CD4-positive, alpha-beta T cell treated with Interleukin-4 for 1 hour (primary cell): Measurements from ENCODE around the gene CYB5A.
"Not testable (repeated sequence)": the region's sequence is repeated elsewhere in the genome, so short reads cannot be mapped to it uniquely, and the experiment has no call there.

Experiments used
- DNase-seq, 2 donors: peaks; one replicate each; pipeline ENCODE4 v3.0.0-alpha.2; 2020 to 2022

The CYB5A gene

GRCh38 chr18:74291771-74292540 lies at the start of gene CYB5A:
CYB5A (minus strand) TSS chr18:74291963; CDS start chr18:74291875, 88 bp downstream.
- DNase-seq, result peak; percentile 98 to 99

DNA sequence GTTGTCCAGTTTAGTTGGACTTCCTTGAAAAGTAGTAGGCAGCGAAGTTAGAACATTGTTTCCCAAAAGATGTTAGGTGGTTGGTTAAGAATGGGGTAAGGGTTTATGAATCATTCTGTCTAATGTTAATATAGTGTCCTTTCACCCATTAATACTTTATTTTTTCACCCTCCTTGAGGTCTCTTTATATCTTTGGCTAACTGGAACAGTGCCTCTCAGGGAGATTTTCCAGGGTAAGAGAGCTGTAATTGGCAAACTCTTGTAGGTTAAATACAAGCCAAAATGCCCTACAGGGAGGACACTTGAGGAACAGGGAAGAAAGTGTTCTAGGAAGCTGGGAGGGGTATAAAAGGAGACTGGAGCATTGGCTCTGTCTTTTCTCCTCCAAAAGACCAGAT lies 46.1 kb upstream of the CYB5A start:
- no peak for DNase-seq

DNA sequence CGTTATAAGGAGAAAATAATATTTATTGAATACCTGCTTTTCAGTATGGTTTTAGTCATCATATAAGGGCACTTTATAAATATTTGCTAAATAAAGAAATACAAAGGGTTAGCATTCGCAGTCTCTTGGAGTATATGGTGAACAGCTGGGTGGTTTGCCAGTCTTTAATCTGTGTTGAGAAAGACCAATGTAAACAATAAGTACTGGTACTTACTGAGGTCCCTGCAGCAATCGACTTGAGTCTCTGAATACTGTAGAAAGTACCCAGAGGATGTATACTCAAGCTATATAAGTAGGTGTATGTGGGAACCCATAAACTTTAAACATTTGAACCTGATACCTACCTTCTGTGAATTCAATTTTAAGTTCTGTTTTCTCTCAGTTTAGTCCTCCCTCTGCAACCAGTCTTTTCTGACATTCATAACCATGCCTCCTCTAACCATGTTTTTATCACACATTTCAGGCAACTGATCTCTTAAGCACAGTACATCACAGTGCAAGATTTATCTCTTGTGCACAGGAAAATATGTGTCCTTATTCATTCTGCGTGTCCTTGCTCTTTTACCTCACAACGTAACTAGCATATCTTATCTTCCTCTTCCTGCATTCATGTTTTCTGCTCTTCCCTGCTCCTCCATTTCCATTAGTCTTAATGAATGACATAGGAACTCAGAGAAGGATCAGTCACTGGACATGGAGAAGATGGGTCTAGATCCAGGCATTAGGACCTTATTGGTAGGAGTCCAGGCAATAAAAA lies 45.6 kb upstream of the CYB5A start:
- no peak for DNase-seq

GRCh38 chr18:74336656-74337055 lies 44.9 kb upstream of the CYB5A start:
- no peak for DNase-seq

GRCh38 chr18:74334242-74334893 lies 42.6 kb upstream of the CYB5A start:
- no peak for DNase-seq

GRCh38 chr18:74333091-74333490 lies 41.3 kb upstream of the CYB5A start:
- no peak for DNase-seq

DNA sequence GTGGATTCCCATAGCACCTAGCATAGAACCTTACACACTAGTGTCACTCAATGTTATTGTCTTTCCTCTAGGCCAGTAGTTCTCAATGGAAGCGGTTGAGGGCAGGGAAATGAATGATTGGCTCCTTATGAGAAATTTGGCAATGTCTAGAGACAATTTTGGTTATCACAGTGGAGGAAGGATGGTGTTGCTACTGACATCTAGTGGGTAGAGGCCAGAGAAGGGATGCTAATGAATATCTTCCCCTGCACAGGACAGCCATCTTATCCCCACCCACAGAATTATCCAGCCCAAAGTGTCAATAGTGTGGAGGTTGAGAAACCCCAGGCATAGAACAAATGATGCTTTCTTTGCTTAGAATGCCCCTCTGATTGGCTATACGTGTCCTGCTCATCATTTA lies 39.6 kb upstream of the CYB5A start:
- no peak for DNase-seq

- DNase-seq, result no peak
Measured at GRCh38 chr18:74329688-74330205, 38.0 kb upstream of the CYB5A start.

DNA sequence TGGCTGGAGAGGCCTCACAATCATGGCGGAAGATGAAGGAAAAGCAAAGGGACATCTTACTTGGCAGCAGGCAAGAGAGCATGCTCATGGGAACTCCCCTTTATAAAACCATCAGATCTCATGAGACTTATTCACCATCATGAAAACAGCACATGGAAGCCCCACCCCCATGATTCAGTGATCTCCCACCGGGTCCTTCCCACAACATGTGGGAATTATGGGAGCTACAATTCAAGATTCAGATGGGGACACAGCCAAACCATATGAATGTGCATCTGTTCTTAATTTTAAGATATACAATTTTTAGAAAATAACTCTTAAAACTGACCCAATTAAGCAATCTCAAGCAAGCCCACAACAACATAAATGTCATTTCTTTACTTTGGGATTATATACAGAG lies 36.4 kb upstream of the CYB5A start:
- no peak for DNase-seq

DNA sequence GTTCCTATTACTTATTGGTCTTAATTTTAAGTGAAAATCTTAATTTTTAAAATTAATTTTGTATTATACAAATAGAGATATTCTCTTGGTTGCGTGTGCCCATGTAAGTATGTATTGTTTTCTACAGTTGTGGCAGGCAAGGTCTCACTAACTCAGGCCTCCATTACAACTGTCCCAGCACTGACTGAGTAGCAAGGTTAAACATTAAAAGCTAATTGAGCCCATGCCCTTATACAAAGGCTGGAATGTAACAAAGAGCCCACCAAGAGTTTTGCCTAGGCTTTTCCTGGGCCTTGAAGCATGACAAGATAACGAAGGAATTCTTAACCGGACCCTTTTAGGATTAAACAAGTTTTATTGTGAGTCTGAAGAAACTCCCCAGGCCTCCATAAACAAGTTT lies 35.0 kb upstream of the CYB5A start:
- not testable (repeated sequence) for DNase-seq

- no peak for DNase-seq
Measured at GRCh38 chr18:74326231-74326630, 34.5 kb upstream of the CYB5A start.

GRCh38 chr18:74316257-74317170 lies 24.8 kb upstream of the CYB5A start:
- no peak for DNase-seq

DNA sequence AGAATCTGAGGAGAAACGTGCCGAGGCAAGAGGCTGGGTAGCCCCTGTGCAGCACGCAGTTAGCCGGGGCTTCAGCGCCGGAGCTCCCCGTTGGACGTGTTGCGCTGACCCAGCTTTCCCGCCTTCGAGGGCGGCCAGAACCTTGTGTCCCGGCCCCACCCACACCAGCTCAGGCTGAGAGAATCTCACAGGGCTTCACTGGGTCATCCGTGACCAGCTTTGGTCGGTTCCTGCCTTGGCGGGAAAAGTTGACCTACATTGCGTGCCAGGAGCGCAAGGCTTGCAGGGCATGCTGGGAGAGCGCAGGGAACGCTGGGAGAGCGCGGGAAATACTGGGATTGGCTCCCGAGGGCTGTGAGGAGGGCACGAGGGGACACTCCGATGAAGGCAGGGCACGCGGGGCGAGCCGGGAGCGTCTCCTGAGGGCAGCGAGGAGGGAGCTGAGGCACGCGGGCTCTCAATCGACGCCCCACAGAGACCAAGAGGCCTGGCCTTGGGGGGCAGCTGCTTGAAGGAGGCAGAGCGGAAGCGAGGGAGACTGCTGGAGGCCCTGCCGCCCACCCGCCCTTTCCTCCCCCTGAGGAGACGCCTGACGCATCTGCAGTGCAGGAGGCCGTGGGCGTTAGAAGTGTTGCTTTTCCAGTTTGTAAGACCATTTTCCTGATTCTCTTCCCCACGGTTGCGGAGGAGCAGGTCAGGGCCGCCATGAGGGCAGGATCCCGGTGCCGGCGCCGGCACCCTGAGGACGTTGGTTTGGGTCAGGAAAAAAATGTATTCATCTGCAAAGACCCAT lies 23.9 kb upstream of the CYB5A start, which contains the start of gene C18orf63:
C18orf63 (plus strand) TSS at position 376 of the 793 bp plus-strand sequence. CDS start 2,027 bp downstream, outside the sequence.
- no peak for DNase-seq

- no peak for DNase-seq
Measured at GRCh38 chr18:74314759-74315463, 23.1 kb upstream of the CYB5A start.

DNA sequence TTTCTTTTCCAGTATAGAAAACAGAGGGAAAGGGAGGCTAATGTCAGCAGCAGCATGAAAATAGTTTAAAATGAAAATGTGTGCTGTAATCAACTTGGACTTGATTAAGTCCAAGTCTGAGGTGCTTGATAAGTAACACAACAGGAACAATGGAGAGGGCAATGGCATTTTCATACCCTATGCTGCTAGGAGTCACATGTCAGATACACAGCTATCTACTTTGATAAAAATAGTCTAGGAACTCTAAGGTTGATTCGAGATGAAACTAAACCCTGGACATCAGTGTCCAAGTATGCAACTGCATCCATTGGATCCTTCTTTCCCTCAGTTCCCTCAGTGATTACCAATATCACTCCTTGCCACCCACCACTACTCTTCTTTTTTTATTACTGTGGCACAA lies 19.2 kb upstream of the CYB5A start:
- no peak for DNase-seq

DNA sequence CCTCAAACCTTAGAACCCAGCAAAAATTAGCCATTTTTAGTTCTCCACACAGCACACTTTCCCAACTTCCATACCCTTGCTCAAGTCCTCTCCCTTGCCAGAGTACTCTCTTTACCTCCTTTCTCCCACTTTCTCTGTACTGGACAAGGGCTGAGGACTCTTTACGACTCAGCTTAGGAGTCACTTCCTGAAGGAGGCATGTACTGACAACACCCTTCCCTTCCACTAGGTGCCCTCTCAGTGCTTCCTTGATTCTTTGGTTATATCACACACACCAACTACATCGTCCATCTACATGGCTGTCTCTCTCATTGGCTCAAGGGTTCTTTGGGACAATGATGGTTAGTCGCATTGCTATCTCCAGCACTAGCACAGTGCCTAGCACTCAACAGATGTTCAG lies 18.6 kb upstream of the CYB5A start:
- DNase-seq, result peak; percentile 26 to 29

DNA sequence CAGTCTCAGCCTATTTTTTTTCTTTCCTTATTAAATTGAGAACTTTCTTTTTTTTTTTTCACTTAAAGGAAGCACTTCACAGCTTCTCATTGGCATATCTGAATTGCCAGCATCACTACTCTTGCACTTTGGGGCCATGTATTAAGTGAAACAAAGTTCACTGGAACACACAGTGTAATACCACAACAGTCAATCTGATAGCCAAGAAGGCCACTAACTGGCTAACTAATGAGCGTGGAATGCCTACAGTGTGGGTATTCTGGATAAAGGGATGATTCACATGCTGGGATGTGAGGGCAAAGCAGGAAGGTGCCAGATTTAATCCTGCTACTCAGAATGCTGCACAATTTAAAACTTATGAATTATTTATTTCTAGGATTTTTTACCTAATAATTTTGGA lies 12.2 kb upstream of the CYB5A start:
- no peak for DNase-seq

GRCh38 chr18:74303306-74303705 lies 11.5 kb upstream of the CYB5A start:
- no peak for DNase-seq

DNA sequence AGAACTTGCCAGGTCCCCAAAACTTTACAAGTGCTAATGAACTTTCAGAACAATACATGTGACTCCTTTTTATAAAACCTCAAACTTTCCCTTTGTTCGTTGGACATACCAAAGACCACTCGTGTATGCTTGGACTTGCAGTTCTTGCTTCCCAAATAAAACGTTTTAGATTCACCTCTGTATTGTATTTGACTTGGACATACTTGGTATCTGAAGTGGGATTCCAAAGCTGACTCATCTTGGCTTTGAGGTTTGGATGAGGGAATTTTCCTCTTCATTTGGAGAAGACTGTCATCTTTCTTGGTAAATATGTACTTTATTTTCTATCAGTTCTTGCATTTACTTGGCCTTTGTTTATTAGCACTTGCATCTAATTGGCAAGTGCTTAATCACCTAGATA lies 8.0 kb upstream of the CYB5A start:
- no peak for DNase-seq

DNA sequence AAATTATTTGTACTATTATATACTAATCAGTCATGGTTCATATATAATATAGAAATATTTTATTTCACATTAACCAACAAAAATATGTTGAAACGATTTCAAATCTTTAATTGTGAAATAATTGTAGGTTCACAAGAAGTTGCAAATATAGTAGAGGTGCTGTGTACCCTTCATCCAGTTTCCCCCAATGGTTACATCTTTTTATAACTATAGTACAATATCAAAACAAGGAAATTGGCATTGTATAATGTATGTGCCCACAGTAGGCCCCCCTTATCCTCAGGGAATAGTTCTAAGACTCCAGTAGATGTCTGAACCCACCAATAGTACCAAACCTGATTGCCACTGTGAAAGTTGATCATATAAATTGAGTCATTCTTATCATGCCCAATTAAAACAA lies 7.4 kb upstream of the CYB5A start:
- DNase-seq, result no peak

- DNase-seq, result no peak
Measured at GRCh38 chr18:74294526-74294925, 2.8 kb upstream of the CYB5A start.
